Hematopoietic multipotent progenitor cell treated with erythropoietin and hydrocortisone succinate and interleukin-3 and kit ligand, for 15 days (in vitro differentiated cells): ENCODE results near the gene XYLT1.
"Not testable (repeated sequence)": the region's sequence is repeated elsewhere in the genome, so short reads cannot be mapped to it uniquely, and the experiment has no call there.

Source experiments
- DNase-seq: peaks from one replicate; pipeline ENCODE4 v3.0.0-alpha.2; 2015; ENCODE audit warnings: low spot score

XYLT1 gene

GRCh38 chr16:17354685-17355084 is 116.1 kb downstream of the XYLT1 start:
- no peak for DNase-seq

- DNase-seq = no peak
Observed at GRCh38 chr16:17354141-17354601, 116.6 kb downstream of the XYLT1 start.

GRCh38 chr16:17353561-17353960 is 117.2 kb downstream of the XYLT1 start:
- no peak for DNase-seq

- DNase-seq = no peak
Observed at GRCh38 chr16:17351441-17352035, 119.2 kb downstream of the XYLT1 start.

- no peak for DNase-seq
Observed at GRCh38 chr16:17350207-17350606, 120.6 kb downstream of the XYLT1 start.

- no peak for DNase-seq
Observed at GRCh38 chr16:17348826-17349225, 121.9 kb downstream of the XYLT1 start.

- DNase-seq = no peak
Observed at GRCh38 chr16:17348042-17348783, 122.5 kb downstream of the XYLT1 start.

GRCh38 chr16:17347624-17348023 is 123.1 kb downstream of the XYLT1 start:
- no peak for DNase-seq

GRCh38 chr16:17346621-17347569 is 123.9 kb downstream of the XYLT1 start:
- DNase-seq = no peak

- no peak for DNase-seq
Observed at GRCh38 chr16:17345043-17345442, 125.7 kb downstream of the XYLT1 start.

GRCh38 chr16:17343728-17344127 is 127.0 kb downstream of the XYLT1 start:
- DNase-seq = no peak

GRCh38 chr16:17343028-17343427 is 127.7 kb downstream of the XYLT1 start:
- no peak for DNase-seq

- no peak for DNase-seq
Observed at GRCh38 chr16:17342031-17342430, 128.7 kb downstream of the XYLT1 start.

- DNase-seq = no peak
Observed at GRCh38 chr16:17340804-17341203, 130.0 kb downstream of the XYLT1 start.

- no peak for DNase-seq
Observed at GRCh38 chr16:17339764-17340541, 130.8 kb downstream of the XYLT1 start.

GRCh38 chr16:17338244-17338643 is 132.5 kb downstream of the XYLT1 start:
- DNase-seq = no peak

GRCh38 chr16:17336530-17336900 is 134.2 kb downstream of the XYLT1 start:
- no peak for DNase-seq

GRCh38 chr16:17335826-17336529 is 134.8 kb downstream of the XYLT1 start:
- no peak for DNase-seq

- DNase-seq = not testable (repeated sequence)
Observed at GRCh38 chr16:17335406-17335805, 135.4 kb downstream of the XYLT1 start.

- DNase-seq = no peak
Observed at GRCh38 chr16:17334096-17334495, 136.7 kb downstream of the XYLT1 start.

- DNase-seq = no peak
Observed at GRCh38 chr16:17333229-17333628, 137.5 kb downstream of the XYLT1 start.
